Hepatocyte (in vitro differentiated cells): ENCODE results near the gene SLC25A2.

Experiments
- CTCF ChIP-seq: fragments of 200-600 bp; sonication (generic); IDR thresholded peaks from 2 replicates; pipeline ENCODE4 v1.5.1; 2016; ENCODE audit warnings: antibody characterized with exemption, mild to moderate bottlenecking; ENCODE audit not compliant: poor library complexity
- EZH2 ChIP-seq: fragments of 200-600 bp; sonication (generic); IDR thresholded peaks from 2 replicates; pipeline ENCODE4 v1.6.1; 2016; ENCODE audit warnings: antibody characterized with exemption, mild to moderate bottlenecking, borderline replicate concordance
- EZH2phosphoT487 ChIP-seq: fragments of 200-600 bp; sonication (generic); IDR thresholded peaks from one replicate; pipeline ENCODE4 v1.6.1; 2018; ENCODE audit warnings: antibody characterized with exemption, mild to moderate bottlenecking, low read depth, moderate library complexity; ENCODE audit not compliant: unreplicated experiment, severe bottlenecking

DNA sequence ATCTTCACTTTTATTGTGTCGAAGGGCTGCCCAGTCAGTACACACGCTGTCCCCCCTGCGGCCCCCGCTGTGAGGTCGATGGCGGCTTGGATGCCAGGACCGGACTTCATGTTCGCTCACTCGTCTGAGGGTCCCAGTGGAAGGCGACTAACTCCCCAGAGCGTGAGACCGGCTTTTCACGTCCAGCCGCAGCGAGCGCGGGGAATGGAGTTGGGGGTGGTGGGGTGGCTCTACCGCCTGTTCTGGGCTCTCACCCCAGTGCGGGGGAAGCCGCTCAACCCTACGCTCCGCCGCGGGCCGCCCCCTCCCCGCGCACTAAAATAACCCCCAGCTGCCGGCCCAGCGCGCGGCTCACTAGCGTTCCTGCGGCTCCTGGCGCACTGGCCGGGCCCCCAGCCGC is at the start of gene SLC25A2:
- TF ChIP-seq CTCF (no peak), EZH2 (no peak), EZH2phosphoT487 (no peak)
